Right atrium auricular region (tissue), 2 donors: ENCODE results near the gene MUTYH. TPM values are rescaled to one million over a fixed set of nuclear protein-coding genes. Genes with fewer than 3 reads are reported as not detected.

ENCODE experiments used
- DNase-seq: peaks from one replicate; pipeline ENCODE4 v3.0.0-alpha.2; 2019; ENCODE audit warnings: low spot score
- H3K27ac ChIP-seq, 2 donors: fragments of 200-600 bp; sonication (generic); 1 replicate in 1 of 2; 2 replicates in 1 of 2; pipeline ENCODE4 v1.5.1; 2016 to 2019
- H3K27me3 ChIP-seq, 2 donors: fragments of 200-600 bp; sonication (generic); one replicate each; pipeline versions ENCODE4 v1.5.1 to v1.6.0; 2017 to 2019
- H3K36me3 ChIP-seq: fragments of 200-600 bp; sonication (generic); one replicate; pipeline ENCODE4 v1.5.1; 2016
- H3K4me1 ChIP-seq, 2 donors: fragments of 200-600 bp; sonication (generic); one replicate each; pipeline versions ENCODE4 v1.5.1 to v1.6.0; 2017 to 2019
- H3K4me3 ChIP-seq, 2 donors: fragments of 200-600 bp; sonication (generic); 1 replicate in 1 of 2; 2 replicates in 1 of 2; pipeline ENCODE4 v1.5.1; 2017 to 2019; ENCODE audit warnings: mild to moderate bottlenecking in 1 of 2, moderate library complexity in 1 of 2
- H3K9me3 ChIP-seq, 2 donors: fragments of 200-600 bp; sonication (generic); one replicate each; pipeline ENCODE4 v1.5.1; 2019
- total RNA-seq, 2 donors: library from RNA; depleted of rRNA; stranded (reverse); fragments of >200 nt; gene quantifications; one replicate each; pipeline ENCODE4 v1.1.0, GENCODE V29; 2016
- TF ChIP-seq, protein P1 (sequence below), 2 donors: fragments of 200-600 bp; sonication (generic); IDR thresholded peaks; one replicate each; pipeline ENCODE4 v1.5.1; 2019; ENCODE audit warnings: antibody characterized with exemption in 2 of 2

Gene MUTYH
- total RNA-seq, 2 donors from 2014 or later, result 4.2 to 11.1 TPM

DNA sequence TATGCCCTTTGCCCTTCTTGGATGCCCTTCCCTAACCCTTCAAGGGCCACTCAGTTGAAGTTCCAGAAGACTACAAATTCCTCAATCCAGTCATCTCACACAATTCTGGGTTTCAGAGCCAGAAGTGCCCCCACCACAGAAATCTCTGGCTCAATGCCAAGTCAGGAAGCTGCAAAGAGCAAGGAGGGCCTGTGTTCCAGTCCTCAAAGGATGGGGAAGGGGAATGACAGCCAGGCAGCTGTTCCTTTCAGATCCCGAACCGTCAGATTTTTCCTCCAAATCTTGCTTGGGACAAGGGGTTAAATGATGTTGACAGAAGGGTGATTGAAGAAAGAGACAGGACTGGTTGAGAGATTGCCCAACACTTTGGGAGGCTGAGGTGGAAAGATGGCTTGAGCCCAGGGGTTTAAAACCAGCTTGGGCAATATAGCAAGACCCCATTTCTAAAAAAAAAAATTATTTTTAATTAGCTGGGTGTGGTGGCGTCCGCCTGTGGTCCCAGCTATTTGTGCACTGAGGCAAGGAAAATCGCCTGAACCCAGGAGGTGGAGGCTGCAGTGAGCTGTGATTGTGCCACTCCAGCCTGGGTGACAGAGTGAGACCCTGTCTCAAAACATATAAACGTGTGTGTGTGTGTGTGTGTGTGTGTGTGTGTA lies 14.3 kb downstream of the MUTYH start:
- no peak overlapping the region for H3K27ac ChIP-seq
- DNase-seq, result no peak
- TF ChIP-seq, protein P1, sequence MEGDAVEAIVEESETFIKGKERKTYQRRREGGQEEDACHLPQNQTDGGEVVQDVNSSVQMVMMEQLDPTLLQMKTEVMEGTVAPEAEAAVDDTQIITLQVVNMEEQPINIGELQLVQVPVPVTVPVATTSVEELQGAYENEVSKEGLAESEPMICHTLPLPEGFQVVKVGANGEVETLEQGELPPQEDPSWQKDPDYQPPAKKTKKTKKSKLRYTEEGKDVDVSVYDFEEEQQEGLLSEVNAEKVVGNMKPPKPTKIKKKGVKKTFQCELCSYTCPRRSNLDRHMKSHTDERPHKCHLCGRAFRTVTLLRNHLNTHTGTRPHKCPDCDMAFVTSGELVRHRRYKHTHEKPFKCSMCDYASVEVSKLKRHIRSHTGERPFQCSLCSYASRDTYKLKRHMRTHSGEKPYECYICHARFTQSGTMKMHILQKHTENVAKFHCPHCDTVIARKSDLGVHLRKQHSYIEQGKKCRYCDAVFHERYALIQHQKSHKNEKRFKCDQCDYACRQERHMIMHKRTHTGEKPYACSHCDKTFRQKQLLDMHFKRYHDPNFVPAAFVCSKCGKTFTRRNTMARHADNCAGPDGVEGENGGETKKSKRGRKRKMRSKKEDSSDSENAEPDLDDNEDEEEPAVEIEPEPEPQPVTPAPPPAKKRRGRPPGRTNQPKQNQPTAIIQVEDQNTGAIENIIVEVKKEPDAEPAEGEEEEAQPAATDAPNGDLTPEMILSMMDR (IDR thresholded peaks at IDR 0.05), result no peak
- peaks cover 0 to 21% of the 10 kb centered on the region in 2 donors for H3K4me1 ChIP-seq
- H3K27me3 ChIP-seq, result no peaks in the 10 kb centered on the region
- H3K9me3 ChIP-seq, result no peaks in the 10 kb centered on the region
- H3K4me3 ChIP-seq, result peak overlapping the region in 1 of 2 donors; percentile 59
- no peaks in the 10 kb centered on the region for H3K36me3 ChIP-seq

- TF ChIP-seq, protein P1 (IDR thresholded peaks at IDR 0.05), result no peak
- Histone ChIP-seq H3K36me3 (no peaks in the 10 kb centered on the region), H3K27ac (no peak overlapping the region), H3K9me3 (no peaks in the 10 kb centered on the region), H3K4me1 (peaks cover 0 to 19% of the 10 kb centered on the region in 2 donors), H3K4me3 (no peak overlapping the region), H3K27me3 (no peaks in the 10 kb centered on the region)
- no peak for DNase-seq
Observed at GRCh38 chr1:45322486-45323040, 17.7 kb downstream of the MUTYH start.

DNA sequence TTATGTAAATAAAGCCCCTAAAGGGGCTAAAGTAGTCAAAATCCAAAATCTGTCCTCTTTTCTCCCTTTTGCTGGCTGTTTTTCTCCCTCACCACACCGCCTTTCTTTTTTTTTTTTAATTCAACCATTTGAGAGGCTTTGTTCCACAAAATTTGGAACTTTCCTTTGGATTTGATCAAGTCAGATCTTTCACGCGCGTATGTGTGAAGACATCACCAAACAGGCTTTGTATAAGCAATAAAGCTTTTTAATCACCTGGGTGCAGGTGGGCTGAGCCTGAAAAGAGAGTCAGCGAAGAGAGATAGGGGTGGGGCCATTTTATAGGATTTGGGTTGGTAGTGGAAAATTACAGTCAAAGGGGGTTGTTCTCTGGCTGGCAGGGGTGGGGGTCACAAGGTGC lies 18.8 kb downstream of the MUTYH start:
- TF ChIP-seq, protein P1 (IDR thresholded peaks at IDR 0.05), result no peak
- Histone ChIP-seq H3K4me1 (peaks cover 0 to 8% of the 10 kb centered on the region in 2 donors), H3K27me3 (no peaks in the 10 kb centered on the region), H3K36me3 (no peaks in the 10 kb centered on the region), H3K4me3 (no peak overlapping the region), H3K27ac (no peak overlapping the region), H3K9me3 (no peaks in the 10 kb centered on the region)
- no peak for DNase-seq

DNA sequence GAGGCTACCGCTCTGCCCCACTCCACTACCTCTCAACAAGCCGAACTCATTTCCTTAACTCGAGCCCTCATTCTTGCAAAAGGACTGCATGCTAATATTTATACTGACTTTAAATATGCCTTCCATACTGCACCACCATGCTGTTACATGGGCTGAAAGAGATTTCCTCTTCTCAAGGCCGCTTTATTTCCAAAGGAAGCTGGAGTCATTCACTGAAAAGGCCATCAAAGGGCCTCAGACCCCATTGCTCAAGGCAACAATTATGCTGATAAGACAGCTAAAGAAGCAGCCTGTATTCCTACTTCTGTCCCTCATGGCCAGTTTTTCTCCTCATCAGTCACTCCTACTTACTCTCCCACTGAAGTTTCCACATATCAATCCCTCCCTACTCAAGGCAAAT lies 20.5 kb downstream of the MUTYH start:
- Histone ChIP-seq H3K36me3 (no peaks in the 10 kb centered on the region), H3K4me3 (no peak overlapping the region), H3K27ac (no peak overlapping the region), H3K27me3 (no peaks in the 10 kb centered on the region), H3K9me3 (no peaks in the 10 kb centered on the region), H3K4me1 (no peaks in the 10 kb centered on the region)
- TF ChIP-seq, protein P1 (IDR thresholded peaks at IDR 0.05), result no peak
- DNase-seq, result no peak

GRCh38 chr1:45317166-45317565 lies 23.1 kb downstream of the MUTYH start:
- H3K27ac ChIP-seq, result no peak overlapping the region
- H3K4me3 ChIP-seq, result no peak overlapping the region
- no peak for DNase-seq
- no peaks in the 10 kb centered on the region for H3K9me3 ChIP-seq
- TF ChIP-seq, protein P1 (IDR thresholded peaks at IDR 0.05), result no peak
- H3K36me3 ChIP-seq, result no peaks in the 10 kb centered on the region
- no peaks in the 10 kb centered on the region for H3K27me3 ChIP-seq
- H3K4me1 ChIP-seq, result no peaks in the 10 kb centered on the region

- no peak for DNase-seq
- no peak overlapping the region for H3K27ac ChIP-seq
- H3K4me3 ChIP-seq, result no peak overlapping the region
- H3K4me1 ChIP-seq, result no peaks in the 10 kb centered on the region
- no peaks in the 10 kb centered on the region for H3K36me3 ChIP-seq
- H3K9me3 ChIP-seq, result no peaks in the 10 kb centered on the region
- no peaks in the 10 kb centered on the region for H3K27me3 ChIP-seq
- TF ChIP-seq, protein P1 (IDR thresholded peaks at IDR 0.05), result no peak
Observed at GRCh38 chr1:45314266-45314665, 26.0 kb downstream of the MUTYH start.
